Activated T-cell treated with anti-CD3 and anti-CD28 coated beads, Interleukin-2, amount 50 U/mL, for 72 hours (primary cell): ENCODE results near the gene CCDC175. TPM values are rescaled to one million over a fixed set of nuclear protein-coding genes. Genes with fewer than 3 reads are reported as not detected.

ENCODE experiments used
- ATAC-seq, 2 donors: fragments of 150-1000 bp; cut with Tn5 transposase; replicated peaks in 1 of 2; 2 replicates each; pipeline ENCODE4 v1.10.0; 2021; ENCODE audit warnings: moderate library complexity in 2 of 2, mild to moderate bottlenecking in 1 of 2
- DNase-seq, 2 donors: peaks; one replicate each; pipeline ENCODE4 v3.0.0; 2021 to 2022; ENCODE audit warnings: mixed read lengths in 1 of 2
- H3K27ac Mint-ChIP-seq: one replicate; pipeline ENCODE4 v1.8.0; 2022; ENCODE audit warnings: mild to moderate bottlenecking, moderate library complexity, mixed read lengths
- H3K27me3 Mint-ChIP-seq: one replicate; pipeline ENCODE4 v1.8.0; 2022; ENCODE audit warnings: low read depth, mixed read lengths
- H3K36me3 Mint-ChIP-seq, 2 donors: one replicate each; pipeline ENCODE4 v1.8.0; 2022; ENCODE audit warnings: mixed read lengths in 2 of 2, mild to moderate bottlenecking in 1 of 2; ENCODE audit not compliant: insufficient read depth in 2 of 2
- H3K4me1 Mint-ChIP-seq: one replicate; pipeline ENCODE4 v1.8.0; 2022; ENCODE audit warnings: low read depth, mixed read lengths
- H3K4me3 Mint-ChIP-seq, 2 donors: one replicate each; pipeline ENCODE4 v1.8.0; 2022; ENCODE audit warnings: mild to moderate bottlenecking in 2 of 2, mixed read lengths in 2 of 2, moderate library complexity in 2 of 2
- H3K9me3 Mint-ChIP-seq, 2 donors: one replicate each; pipeline ENCODE4 v1.8.0; 2022; ENCODE audit warnings: mixed read lengths in 2 of 2
- total RNA-seq, 2 donors: library from RNA; stranded (reverse); gene quantifications; one replicate each; pipeline ENCODE4 v1.2.3, GENCODE V29; 2022

The CCDC175 gene
- total RNA-seq, 2 donors from 2014 or later = not detected

DNA sequence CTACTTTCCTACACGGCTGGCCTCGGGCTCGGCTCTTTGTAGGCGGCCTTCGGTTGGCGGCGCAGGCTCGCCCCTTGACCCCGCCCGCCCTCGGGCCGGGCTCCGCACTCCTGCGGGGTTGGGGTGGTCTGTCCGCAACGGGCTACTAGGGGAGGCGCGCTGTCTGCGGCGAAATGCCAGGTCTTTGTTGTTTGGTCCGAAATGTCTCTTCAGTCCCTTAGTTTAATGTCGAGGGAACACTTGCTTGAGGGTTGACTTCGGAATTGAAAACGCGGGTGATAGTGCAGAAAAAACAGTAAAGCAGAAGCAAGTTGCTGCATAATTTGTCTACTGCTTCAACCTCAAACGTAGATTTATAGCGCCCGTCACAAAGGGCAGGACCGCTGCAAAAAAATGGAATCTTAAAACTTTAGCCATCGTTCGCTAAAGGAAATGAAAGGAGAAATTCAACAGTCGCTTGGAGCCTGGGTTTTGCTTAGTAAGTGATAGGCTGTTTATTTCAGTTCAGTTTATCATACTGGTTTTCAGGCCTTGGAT, 91.9 kb downstream of the CCDC175 start:
- Mint-ChIP-seq H3K36me3 (peaks cover 7 to 9% of the 10 kb centered on the region in 2 donors), H3K27me3 (no peaks in the 10 kb centered on the region), H3K4me1 (peaks cover 63% of the 10 kb centered on the region), H3K27ac (peak overlapping the region; percentile 92), H3K4me3 (peak overlapping the region; percentile 90 to 97), H3K9me3 (no peaks in the 10 kb centered on the region)
- ATAC-seq = peak; percentile 66 to 69
- no peak for DNase-seq

DNA sequence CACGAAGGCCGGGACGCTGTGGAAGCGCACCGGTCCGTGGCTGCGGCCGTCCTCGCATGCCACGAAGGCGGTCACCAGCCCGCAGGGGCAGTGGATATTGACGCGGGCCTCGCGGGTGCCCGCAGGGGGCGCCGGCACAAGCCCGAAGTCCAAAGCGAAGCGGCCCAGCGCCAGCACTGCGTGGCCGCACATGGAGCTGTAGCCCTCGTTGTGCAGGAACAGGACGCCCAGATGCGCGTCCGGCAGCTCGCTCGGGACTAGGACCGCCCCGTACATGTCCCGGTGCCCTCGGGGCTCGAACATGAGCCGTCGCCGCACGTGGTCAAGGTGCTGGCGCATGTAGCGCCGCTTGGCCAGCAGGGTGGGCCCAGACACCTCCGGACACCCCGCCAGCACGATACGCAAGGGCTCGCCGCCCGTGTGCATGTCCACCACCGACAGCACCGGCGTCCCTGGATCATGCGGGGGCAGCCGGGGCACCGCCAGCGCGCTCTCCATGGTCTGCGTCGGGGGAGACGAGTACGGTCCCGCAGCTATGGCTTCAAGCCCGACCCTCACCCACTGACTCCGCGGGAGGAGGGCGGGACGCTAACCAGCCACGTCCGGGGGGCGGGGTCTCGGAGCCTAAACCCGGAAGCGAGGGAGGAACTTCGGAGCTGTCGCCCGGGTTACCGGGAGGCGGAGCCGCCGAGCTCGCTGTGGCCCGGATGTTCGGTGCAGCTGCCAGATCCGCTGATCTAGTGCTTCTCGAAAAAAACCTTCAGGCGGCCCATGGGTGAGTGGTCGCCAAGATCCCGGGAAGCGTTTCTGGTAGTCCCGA, 92.6 kb downstream of the CCDC175 start, which contains the start of the genes JKAMP and L3HYPDH:
TSS of gene JKAMP (plus strand) at position 699 of the 820 bp plus-strand sequence. CDS start at position 772, 73 bp downstream.
TSS of gene L3HYPDH (minus strand) at position 590 of the 820 bp plus-strand sequence. CDS start at position 498, 92 bp downstream.
- DNase-seq (peak; percentile 98), ATAC-seq (peak; percentile 95 to 96)
- Mint-ChIP-seq H3K4me3 (peak within 1 kb of the TSS; percentile 90 to 97), H3K27me3 (no peaks in the 10 kb centered on the region), H3K4me1 (peaks cover 59% of the 10 kb centered on the region), H3K36me3 (peaks cover 1 to 4% of the 10 kb centered on the region in 2 donors), H3K27ac (peak within 1 kb of the TSS; percentile 92), H3K9me3 (no peaks in the 10 kb centered on the region)

DNA sequence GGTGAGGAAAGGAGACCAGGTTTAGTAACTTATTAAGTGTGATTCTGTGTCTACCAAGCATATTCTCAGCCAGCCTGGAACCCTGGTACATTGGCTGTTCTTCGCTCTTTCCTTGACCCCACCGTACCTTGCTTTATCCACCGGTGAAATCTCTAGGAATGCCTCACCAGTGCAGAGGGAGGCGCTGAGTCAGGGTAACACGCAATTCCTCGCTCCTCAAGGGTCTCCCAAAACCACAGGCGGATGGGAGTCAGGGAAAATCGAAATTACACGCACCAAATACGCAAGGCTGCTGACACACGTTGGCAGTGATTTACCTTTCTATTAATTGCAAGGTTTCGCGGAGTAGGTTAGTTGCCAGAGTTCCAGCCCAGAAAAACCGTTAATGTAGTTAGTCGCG, 93.2 kb downstream of the CCDC175 start:
- H3K4me1 Mint-ChIP-seq = peaks cover 56% of the 10 kb centered on the region
- H3K27me3 Mint-ChIP-seq = no peaks in the 10 kb centered on the region
- H3K36me3 Mint-ChIP-seq = peaks cover 0 to 3% of the 10 kb centered on the region in 2 donors
- no peaks in the 10 kb centered on the region for H3K9me3 Mint-ChIP-seq
- peak overlapping the region; percentile 90 to 97 for H3K4me3 Mint-ChIP-seq
- peak overlapping the region; percentile 70 for H3K27ac Mint-ChIP-seq
- DNase-seq (no peak), ATAC-seq (no peak)

DNA sequence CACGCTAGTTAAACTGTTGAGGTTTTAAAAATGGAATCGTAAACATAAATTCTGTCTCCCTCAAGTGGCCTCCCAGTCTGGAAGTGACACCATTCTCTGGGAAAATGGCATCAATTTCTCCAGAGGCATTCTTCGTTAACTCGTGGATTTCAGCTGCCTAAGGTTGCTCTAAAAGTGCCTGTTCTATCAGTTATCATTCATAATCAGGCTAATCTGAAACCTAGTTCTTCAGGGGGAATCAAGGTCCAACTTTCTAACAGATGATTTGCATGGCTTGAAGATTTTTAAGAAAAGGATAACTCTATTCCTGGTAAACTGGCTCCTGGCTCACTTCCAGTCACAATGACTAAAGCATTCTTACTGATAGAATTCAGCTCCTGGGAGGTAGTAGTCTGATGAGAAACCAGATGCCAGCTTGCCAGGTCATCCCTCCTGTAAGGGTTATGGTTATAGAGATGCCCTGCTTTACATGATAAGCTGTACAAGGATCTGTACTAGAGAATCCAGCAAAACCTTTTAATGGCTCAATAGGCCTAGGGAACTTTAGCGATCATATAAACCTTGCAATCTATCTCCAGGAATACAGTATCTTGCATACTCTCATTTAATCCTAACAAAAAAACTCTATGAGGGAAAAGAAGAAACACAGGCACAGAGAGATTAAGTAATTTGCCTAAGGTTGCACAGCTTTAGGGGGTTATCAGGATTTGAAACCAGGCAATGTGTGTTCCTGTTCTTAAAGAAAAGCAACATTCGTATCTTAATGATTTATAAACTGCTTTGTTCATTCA, 93.9 kb downstream of the CCDC175 start:
- Mint-ChIP-seq H3K36me3 (peaks cover 0 to 3% of the 10 kb centered on the region in 2 donors), H3K27ac (peak overlapping the region; percentile 70), H3K9me3 (no peaks in the 10 kb centered on the region), H3K4me3 (peak overlapping the region; percentile 90 to 97), H3K27me3 (no peaks in the 10 kb centered on the region), H3K4me1 (peaks cover 56% of the 10 kb centered on the region)
- ATAC-seq (no peak), DNase-seq (no peak)

DNA sequence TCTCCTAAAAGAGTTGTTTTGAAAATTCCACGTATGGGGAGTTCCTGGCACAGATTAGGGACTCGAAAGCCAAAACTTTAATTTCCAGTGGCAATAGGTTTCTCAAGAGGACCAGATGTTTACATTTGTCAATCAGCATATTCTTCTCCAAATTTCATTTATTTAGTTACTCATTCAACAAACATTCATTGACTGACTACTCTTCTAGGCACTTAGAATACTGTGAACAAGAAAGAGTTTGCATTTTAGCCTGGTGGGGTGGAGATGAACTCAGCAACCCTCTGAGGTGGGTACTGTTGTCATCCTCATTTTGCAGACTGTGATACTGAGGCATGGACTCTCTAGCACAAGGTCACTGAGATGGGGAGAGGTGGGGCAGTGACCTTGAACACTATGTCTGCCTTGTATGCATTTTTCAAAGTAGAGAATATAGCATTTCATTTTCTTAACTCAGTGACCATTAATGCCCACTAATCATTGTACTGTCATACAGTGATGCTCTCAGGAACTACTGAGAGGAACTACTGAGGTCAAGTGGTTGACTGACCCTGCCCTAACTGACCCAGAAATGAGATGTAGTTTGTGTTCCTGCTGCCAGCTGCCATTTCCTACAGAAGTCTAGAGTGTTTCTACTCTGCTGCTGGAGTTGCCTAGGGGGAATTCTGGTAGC, 94.6 kb downstream of the CCDC175 start:
- peak overlapping the region; percentile 34 for H3K27ac Mint-ChIP-seq
- no peaks in the 10 kb centered on the region for H3K27me3 Mint-ChIP-seq
- no peak for DNase-seq
- peak overlapping the region; percentile 29 to 97 for H3K4me3 Mint-ChIP-seq
- no peak for ATAC-seq
- peaks cover 0 to 3% of the 10 kb centered on the region in 2 donors for H3K36me3 Mint-ChIP-seq
- peaks cover 61% of the 10 kb centered on the region for H3K4me1 Mint-ChIP-seq
- H3K9me3 Mint-ChIP-seq = no peaks in the 10 kb centered on the region

DNA sequence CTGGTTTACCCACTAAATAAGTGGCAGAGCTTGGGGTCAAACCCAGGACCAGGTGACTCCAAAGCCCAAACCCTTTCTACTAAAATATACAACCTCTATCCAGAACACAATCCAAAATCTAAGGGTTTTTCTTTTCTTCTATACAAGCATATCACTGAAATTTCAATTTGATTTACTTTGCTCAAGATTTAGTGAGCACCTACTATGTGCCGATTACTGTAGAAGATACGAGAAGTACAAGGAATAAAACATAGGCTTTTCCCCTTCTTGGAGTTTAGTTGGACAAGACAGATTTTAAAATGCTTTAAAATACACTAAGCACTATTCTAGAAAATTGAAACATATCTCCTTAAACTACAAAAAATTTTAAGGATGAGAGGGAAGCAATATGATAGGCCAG, 95.2 kb downstream of the CCDC175 start:
- H3K27me3 Mint-ChIP-seq = no peaks in the 10 kb centered on the region
- peaks cover 0 to 3% of the 10 kb centered on the region in 2 donors for H3K36me3 Mint-ChIP-seq
- H3K4me3 Mint-ChIP-seq = peak overlapping the region in 1 of 2 donors; percentile 54
- peaks cover 58% of the 10 kb centered on the region for H3K4me1 Mint-ChIP-seq
- DNase-seq (no peak), ATAC-seq (no peak)
- H3K9me3 Mint-ChIP-seq = no peaks in the 10 kb centered on the region
- H3K27ac Mint-ChIP-seq = peak overlapping the region; percentile 71

DNA sequence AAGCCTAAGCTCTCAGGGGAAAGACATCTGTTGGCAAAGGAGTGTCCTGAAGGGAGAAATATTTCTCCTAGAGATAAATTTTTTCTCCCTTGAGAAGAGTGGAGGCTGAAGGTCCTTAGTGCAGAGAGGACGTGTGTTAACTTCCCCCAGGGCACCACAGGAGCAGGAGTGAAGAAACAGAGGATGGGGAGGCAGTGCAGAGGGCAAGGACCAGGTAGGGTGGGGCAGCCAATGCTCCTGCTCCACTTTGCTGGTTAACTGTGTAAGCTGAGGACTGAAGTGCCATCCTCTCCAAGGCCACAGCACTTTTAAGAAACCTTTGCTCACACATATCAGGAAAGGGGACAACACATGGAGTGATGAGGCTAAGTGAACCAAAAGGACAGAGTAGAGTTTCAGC, 96.4 kb downstream of the CCDC175 start:
- H3K36me3 Mint-ChIP-seq = peaks cover 0 to 3% of the 10 kb centered on the region in 2 donors
- peaks cover 45% of the 10 kb centered on the region for H3K4me1 Mint-ChIP-seq
- H3K27ac Mint-ChIP-seq = peak overlapping the region; percentile 72
- H3K9me3 Mint-ChIP-seq = no peaks in the 10 kb centered on the region
- ATAC-seq (no peak), DNase-seq (no peak)
- no peaks in the 10 kb centered on the region for H3K27me3 Mint-ChIP-seq
- peak overlapping the region; percentile 14 to 33 for H3K4me3 Mint-ChIP-seq

DNA sequence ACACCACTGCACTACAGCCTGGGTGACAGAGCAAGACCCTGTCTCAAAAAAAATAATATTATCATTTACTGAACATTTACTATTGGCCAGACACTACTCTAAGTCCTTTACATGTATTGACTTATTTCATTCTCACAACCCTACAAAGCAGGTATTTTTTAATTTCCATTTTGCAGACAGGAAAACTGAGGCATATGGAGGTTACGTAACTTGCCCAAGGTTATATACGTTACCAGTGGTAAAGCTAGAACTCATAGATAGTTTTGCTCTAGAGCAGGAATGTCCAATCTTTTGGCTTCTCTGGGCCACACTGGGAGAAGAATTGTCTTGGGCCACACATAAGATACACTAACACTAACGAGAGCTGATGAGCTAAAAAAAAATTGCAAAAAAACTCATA, 98.1 kb downstream of the CCDC175 start:
- Mint-ChIP-seq H3K4me3 (no peak overlapping the region), H3K27ac (no peak overlapping the region), H3K27me3 (no peaks in the 10 kb centered on the region), H3K9me3 (no peaks in the 10 kb centered on the region), H3K4me1 (peaks cover 42% of the 10 kb centered on the region), H3K36me3 (no peaks in the 10 kb centered on the region)
- DNase-seq (no peak), ATAC-seq (no peak)

DNA sequence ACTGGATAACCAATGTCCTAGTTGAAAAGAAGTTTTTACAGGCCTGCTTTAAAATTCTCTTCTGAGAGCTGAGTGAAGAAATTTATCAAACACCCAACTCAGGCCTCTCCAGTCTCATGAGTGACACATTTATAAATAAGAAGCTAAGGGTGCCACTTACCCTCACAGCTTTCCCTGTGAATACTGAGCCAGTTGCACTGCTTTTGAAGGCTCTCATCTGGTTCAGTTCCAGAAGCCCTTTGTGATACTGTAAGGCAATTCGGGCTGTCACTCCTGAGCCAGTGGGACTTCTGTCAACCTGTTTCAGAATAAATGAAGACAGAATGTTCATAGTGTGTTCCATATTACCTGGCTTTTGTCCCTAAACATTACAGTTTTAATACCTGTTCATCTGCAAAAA, 100.9 kb downstream of the CCDC175 start:
- Mint-ChIP-seq H3K27ac (no peak overlapping the region), H3K4me3 (no peak overlapping the region), H3K9me3 (no peaks in the 10 kb centered on the region), H3K36me3 (no peaks in the 10 kb centered on the region), H3K4me1 (peaks cover 16% of the 10 kb centered on the region), H3K27me3 (no peaks in the 10 kb centered on the region)
- no peak for ATAC-seq
- DNase-seq = no peak

DNA sequence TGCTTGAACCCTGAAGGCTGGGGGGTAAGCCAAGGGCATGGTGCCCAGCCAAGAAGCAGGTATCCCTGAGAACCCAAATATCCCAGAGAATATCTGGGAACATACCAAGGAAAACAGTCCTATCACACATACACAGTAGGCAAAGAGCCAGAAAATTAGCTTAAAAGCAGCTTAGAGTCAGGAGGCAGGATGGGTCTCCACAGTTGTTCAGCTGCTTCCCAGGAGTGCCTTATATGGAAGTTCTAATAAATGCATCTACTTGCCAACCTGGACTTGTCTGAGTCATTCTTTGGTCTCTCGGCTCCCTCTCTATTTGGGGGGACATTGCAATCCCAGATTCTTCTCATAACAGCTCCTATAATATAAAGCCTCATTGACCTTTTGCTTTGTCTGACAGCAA, 102.4 kb downstream of the CCDC175 start:
- no peak for DNase-seq
- peaks cover 7% of the 10 kb centered on the region for H3K4me1 Mint-ChIP-seq
- H3K27me3 Mint-ChIP-seq = no peaks in the 10 kb centered on the region
- H3K36me3 Mint-ChIP-seq = no peaks in the 10 kb centered on the region
- no peak overlapping the region for H3K27ac Mint-ChIP-seq
- no peak overlapping the region for H3K4me3 Mint-ChIP-seq
- H3K9me3 Mint-ChIP-seq = no peaks in the 10 kb centered on the region
- ATAC-seq = no peak

DNA sequence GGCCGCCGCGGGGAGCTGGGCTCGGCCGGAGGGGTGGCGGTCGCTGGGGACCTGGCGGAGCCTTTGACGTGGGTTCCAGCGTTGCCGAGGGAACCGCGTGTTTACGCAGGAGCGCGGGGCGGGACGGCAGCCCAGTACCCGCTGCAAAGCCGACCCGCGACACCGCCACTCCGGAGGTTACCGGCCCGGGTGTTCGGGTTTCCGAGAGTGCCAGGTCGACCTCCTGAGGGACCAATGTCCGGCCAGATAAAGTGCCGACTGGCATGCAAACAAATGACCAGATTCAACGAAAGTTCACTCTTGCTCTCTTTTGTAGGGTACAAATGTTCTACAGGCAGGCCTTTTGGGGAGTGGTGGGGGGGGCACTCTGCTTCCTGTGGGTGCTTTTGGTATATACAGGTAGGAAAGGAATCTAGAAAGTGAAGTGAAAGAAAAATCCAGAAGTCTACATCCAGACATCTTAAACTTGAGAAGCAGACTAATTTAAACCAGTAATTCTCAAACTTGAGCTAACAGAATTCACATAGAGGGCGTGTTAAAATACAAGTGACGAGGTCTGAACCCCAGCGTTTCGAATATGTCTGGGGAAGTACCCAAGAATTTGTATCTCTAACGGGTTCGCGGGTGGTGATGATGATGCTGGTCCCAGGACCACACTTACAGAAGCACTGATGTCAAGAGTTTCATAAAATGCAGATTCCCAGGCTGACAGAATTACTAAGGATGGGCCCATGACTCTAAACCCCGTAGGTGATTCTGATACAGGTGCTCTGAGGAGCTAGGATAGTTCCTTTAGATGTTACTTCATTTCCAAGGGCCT, 111.1 kb downstream of the CCDC175 start, which contains the start of gene GPR135:
TSS of gene GPR135 (minus strand) at position 65 of the 820 bp plus-strand sequence. CDS start 154 bp downstream, outside the sequence.
- Mint-ChIP-seq H3K27me3 (peaks cover 11% of the 10 kb centered on the region), H3K4me3 (peak within 1 kb of the TSS; percentile 90 to 93), H3K9me3 (no peaks in the 10 kb centered on the region), H3K27ac (no peak within 1 kb of the TSS), H3K4me1 (peaks cover 18% of the 10 kb centered on the region), H3K36me3 (peaks cover 0 to 2% of the 10 kb centered on the region in 2 donors)
- ATAC-seq (peak in 1 of 2 donors; percentile 38), DNase-seq (no peak)
